HG03460 (cell line): ENCODE data around the gene B4GALT5.
A peak's percentile ranks its signal among the peaks of the same experiment; 100 is the strongest.
"Not testable (repeated sequence)": the region's sequence is repeated elsewhere in the genome, so short reads cannot be mapped to it uniquely, and the experiment has no call there.

Experiments
- ATAC-seq: cut with Tn5 transposase; IDR thresholded peaks from one replicate; pipeline ENCODE4 v1.9.1; 2021; ENCODE audit not compliant: unreplicated experiment

Gene B4GALT5

GRCh38 chr20:49682278-49682677 is 31.4 kb downstream of the B4GALT5 start:
- no peak for ATAC-seq

- ATAC-seq, result no peak
Measured at GRCh38 chr20:49681850-49682216, 31.8 kb downstream of the B4GALT5 start.

- ATAC-seq, result no peak
Measured at GRCh38 chr20:49680484-49680883, 33.2 kb downstream of the B4GALT5 start.

- ATAC-seq, result no peak
Measured at GRCh38 chr20:49679634-49680033, 34.0 kb downstream of the B4GALT5 start.

GRCh38 chr20:49677777-49678758 is 35.6 kb downstream of the B4GALT5 start:
- ATAC-seq, result no peak

GRCh38 chr20:49676581-49677291 is 36.9 kb downstream of the B4GALT5 start:
- ATAC-seq, result peak; percentile 53

GRCh38 chr20:49675368-49676151 is 38.1 kb downstream of the B4GALT5 start:
- ATAC-seq, result peak; percentile 47

- ATAC-seq, result no peak
Measured at GRCh38 chr20:49674383-49675352, 39.0 kb downstream of the B4GALT5 start.

- ATAC-seq, result no peak
Measured at GRCh38 chr20:49672096-49672664, 41.5 kb downstream of the B4GALT5 start.

GRCh38 chr20:49671433-49671832 is 42.2 kb downstream of the B4GALT5 start:
- no peak for ATAC-seq

- peak; percentile 59 for ATAC-seq
Measured at GRCh38 chr20:49669601-49670189, 44.0 kb downstream of the B4GALT5 start.

GRCh38 chr20:49668878-49669195 is 44.8 kb downstream of the B4GALT5 start:
- ATAC-seq, result not testable (repeated sequence)

GRCh38 chr20:49668181-49668877 is 45.3 kb downstream of the B4GALT5 start:
- peak; percentile 62 for ATAC-seq

GRCh38 chr20:49666911-49667310 is 46.8 kb downstream of the B4GALT5 start:
- ATAC-seq, result no peak

GRCh38 chr20:49665796-49666195 is 47.9 kb downstream of the B4GALT5 start:
- ATAC-seq, result no peak

GRCh38 chr20:49664612-49665313 is 48.9 kb downstream of the B4GALT5 start:
- no peak for ATAC-seq

GRCh38 chr20:49663112-49663511 is 50.6 kb downstream of the B4GALT5 start:
- ATAC-seq, result no peak
